Measurements from ENCODE around the gene TSKU. TPM values are rescaled to one million over a fixed set of nuclear protein-coding genes. Genes with fewer than 3 reads are reported as not detected.

Gene TSKU
- total RNA-seq, 4 donors from 2014 or later: 10.2 to 23.9 (median 15.8) TPM

GRCh38 chr11:76745561-76746207 is 37.5 kb upstream of the TSKU start:
- ATAC-seq (no peak), DNase-seq (no peak)
- Histone ChIP-seq H3K4me3 (no peak overlapping the region), H3K36me3 (no peaks in the 10 kb centered on the region), H3K4me1 (no peaks in the 10 kb centered on the region), H3K9me3 (no peaks in the 10 kb centered on the region), H3K27me3 (no peaks in the 10 kb centered on the region), H3K27ac (no peak overlapping the region)
- in situ Hi-C loops (cut with MboI; ENCODE audit: low sequenced_read_pairs in 4 of 4): loop anchor here in 2 of 4 donors (10.0 to 25.0 kb wide), 2 partner anchors 49 to 167 kb away; no protein-coding TSS in a partner anchor
- no peak for TF ChIP-seq CTCF (IDR thresholded peaks at IDR 0.05 in 4 of 5, conservative IDR thresholded peaks at IDR 0.05 in 1 of 5)
- no peak for TF ChIP-seq POLR2A (IDR thresholded peaks at IDR 0.05)
- intact Hi-C loops (cut with DNase I; ENCODE audit: low total_unique reads): no loop called here

GRCh38 chr11:76747153-76747914 is 35.8 kb upstream of the TSKU start:
- no peaks in the 10 kb centered on the region for H3K27me3 ChIP-seq
- no peak for ATAC-seq
- H3K27ac ChIP-seq: no peak overlapping the region
- H3K4me3 ChIP-seq: no peak overlapping the region
- H3K36me3 ChIP-seq: no peaks in the 10 kb centered on the region
- in situ Hi-C loops (cut with MboI; ENCODE audit: low sequenced_read_pairs in 4 of 4): loop anchor here in 2 of 4 donors (10.0 to 25.0 kb wide), 2 partner anchors 47 to 165 kb away; no protein-coding TSS in a partner anchor
- no peak for DNase-seq
- no peak for TF ChIP-seq CTCF (IDR thresholded peaks at IDR 0.05 in 4 of 5, conservative IDR thresholded peaks at IDR 0.05 in 1 of 5)
- TF ChIP-seq POLR2A (IDR thresholded peaks at IDR 0.05): no peak
- no peaks in the 10 kb centered on the region for H3K4me1 ChIP-seq
- H3K9me3 ChIP-seq: no peaks in the 10 kb centered on the region
- intact Hi-C loops (cut with DNase I; ENCODE audit: low total_unique reads): no loop called here

- ATAC-seq (no peak), DNase-seq (no peak)
- Histone ChIP-seq H3K36me3 (no peaks in the 10 kb centered on the region), H3K4me1 (no peaks in the 10 kb centered on the region), H3K27ac (no peak overlapping the region), H3K4me3 (no peak overlapping the region), H3K9me3 (no peaks in the 10 kb centered on the region), H3K27me3 (no peaks in the 10 kb centered on the region)
- no peak for TF ChIP-seq CTCF (IDR thresholded peaks at IDR 0.05 in 4 of 5, conservative IDR thresholded peaks at IDR 0.05 in 1 of 5)
- intact Hi-C loops (cut with DNase I; ENCODE audit: low total_unique reads): no loop called here
- in situ Hi-C loops (cut with MboI; ENCODE audit: low sequenced_read_pairs in 4 of 4): loop anchor here in 2 of 4 donors (10.0 to 25.0 kb wide), 2 partner anchors 47 to 164 kb away; no protein-coding TSS in a partner anchor
Observed at GRCh38 chr11:76747915-76748860, 35.0 kb upstream of the TSKU start.

DNA sequence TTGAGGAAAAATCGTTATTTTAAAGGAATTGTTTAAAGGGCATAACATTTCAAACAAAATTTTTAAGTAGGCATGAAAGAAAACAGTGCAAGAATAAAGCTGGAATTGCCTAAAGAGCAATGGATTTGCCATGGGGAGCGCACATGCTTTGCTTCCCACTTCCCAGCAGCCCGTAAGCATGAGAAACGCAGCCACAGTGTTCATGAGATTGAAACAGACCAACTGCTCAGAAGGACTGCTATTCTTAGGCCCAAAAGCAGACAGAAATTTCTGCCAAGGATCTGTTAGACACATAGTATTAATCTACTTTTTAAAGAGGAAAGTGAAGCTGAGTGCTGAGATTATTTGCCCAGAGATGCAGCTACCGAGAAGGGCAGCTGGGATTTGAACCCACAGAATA is 34.2 kb upstream of the TSKU start:
- Histone ChIP-seq H3K27me3 (no peaks in the 10 kb centered on the region), H3K27ac (no peak overlapping the region), H3K4me1 (no peaks in the 10 kb centered on the region), H3K9me3 (no peaks in the 10 kb centered on the region), H3K36me3 (no peaks in the 10 kb centered on the region), H3K4me3 (no peak overlapping the region)
- intact Hi-C loops (cut with DNase I; ENCODE audit: low total_unique reads) (no loop called here), in situ Hi-C loops (cut with MboI; ENCODE audit: low sequenced_read_pairs in 4 of 4) (loop anchor here in 2 of 4 donors (10.0 to 25.0 kb wide), 2 partner anchors 46 to 163 kb away; no protein-coding TSS in a partner anchor)
- DNase-seq (no peak), ATAC-seq (no peak)
- no peak for TF ChIP-seq CTCF (IDR thresholded peaks at IDR 0.05 in 4 of 5, conservative IDR thresholded peaks at IDR 0.05 in 1 of 5)
- TF ChIP-seq POLR2A (IDR thresholded peaks at IDR 0.05): no peak
